Chondrocyte (in vitro differentiated cells): ENCODE data around the gene NAA10. TPM values are rescaled to one million over a fixed set of nuclear protein-coding genes. Genes with fewer than 3 reads are reported as not detected.

Experiments
- DNase-seq: peaks from one replicate; pipeline ENCODE4 v3.0.0; 2021; ENCODE audit warnings: mixed read lengths, low spot score
- H3K27ac Mint-ChIP-seq: one replicate; pipeline ENCODE4 v1.8.0; 2021; ENCODE audit warnings: mild to moderate bottlenecking, moderate library complexity, mixed read lengths; ENCODE audit not compliant: unreplicated experiment
- H3K27me3 Mint-ChIP-seq: 2 replicates; pipeline ENCODE4 v1.8.0; 2021; ENCODE audit warnings: low read depth, mixed read lengths
- H3K36me3 Mint-ChIP-seq: 2 replicates; pipeline ENCODE4 v1.8.0; 2021; ENCODE audit warnings: low read depth, mixed read lengths
- H3K4me1 Mint-ChIP-seq: 2 replicates; pipeline ENCODE4 v1.8.0; 2021; ENCODE audit warnings: low read depth, mild to moderate bottlenecking, mixed read lengths
- H3K4me3 Mint-ChIP-seq: one replicate; pipeline ENCODE4 v1.8.0; 2021; ENCODE audit warnings: mild to moderate bottlenecking, moderate library complexity, mixed read lengths; ENCODE audit not compliant: unreplicated experiment
- H3K9me3 Mint-ChIP-seq: 2 replicates; pipeline ENCODE4 v1.8.0; 2021; ENCODE audit warnings: low read depth, mixed read lengths
- CTCF ChIP-seq: fragments of 200-600 bp; sonication (generic); IDR thresholded peaks from 2 replicates; pipeline ENCODE4 v1.5.0; 2021; ENCODE audit warnings: antibody characterized with exemption, mild to moderate bottlenecking, moderate library complexity
- total RNA-seq: library from RNA; stranded (reverse); gene quantifications from 3 replicates; pipeline ENCODE4 v1.2.1, GENCODE V29; 2021

Gene NAA10
- total RNA-seq, 1 donor from 2014 or later = 89.5 TPM

DNA sequence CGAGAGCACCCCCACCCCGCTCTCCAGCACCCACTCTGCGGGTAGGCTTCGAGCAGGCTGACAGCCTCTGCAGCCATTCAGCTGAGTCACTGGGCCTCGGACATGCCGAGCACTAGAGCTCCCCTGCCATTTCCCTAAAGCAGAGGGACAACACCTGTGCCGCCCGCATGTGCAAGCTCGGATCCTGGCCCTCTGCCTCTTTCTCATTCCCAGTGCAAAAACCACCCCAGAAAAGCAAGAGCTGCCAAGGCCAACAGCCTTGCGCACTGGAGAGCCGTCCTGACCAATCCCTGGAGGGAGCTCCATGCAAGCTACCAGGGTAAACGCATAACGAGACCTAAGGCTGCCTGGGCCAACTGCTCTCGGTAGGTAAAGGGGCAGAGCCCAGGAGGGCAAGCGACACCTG is 31.4 kb upstream of the NAA10 start:
- peak overlapping the region; percentile 41 for H3K27ac Mint-ChIP-seq
- peaks cover 4% of the 10 kb centered on the region for H3K36me3 Mint-ChIP-seq
- no peak overlapping the region for H3K4me3 Mint-ChIP-seq

DNA sequence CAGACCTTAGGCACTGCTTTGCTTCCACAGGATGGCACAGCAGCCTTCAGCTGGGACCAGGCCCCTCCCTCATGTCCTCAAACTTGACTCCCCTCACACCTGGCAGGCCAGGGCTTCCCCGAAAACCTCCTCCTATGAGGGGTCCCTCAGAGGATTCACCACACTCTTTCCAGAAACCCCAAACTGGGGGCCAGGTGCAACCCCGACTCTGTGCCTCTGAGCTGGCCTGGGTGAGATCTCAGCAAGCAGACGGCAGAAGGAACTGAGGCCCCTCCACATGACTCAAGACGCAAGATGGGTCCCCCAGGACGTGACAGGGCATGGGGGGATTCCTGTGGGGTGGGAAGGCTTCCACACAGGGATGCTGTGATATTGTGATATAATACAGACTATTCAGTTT is 30.6 kb upstream of the NAA10 start:
- Mint-ChIP-seq H3K4me1 (peaks cover 39% of the 10 kb centered on the region), H3K36me3 (peaks cover 11% of the 10 kb centered on the region), H3K9me3 (no peaks in the 10 kb centered on the region), H3K27me3 (no peaks in the 10 kb centered on the region), H3K4me3 (no peak overlapping the region), H3K27ac (no peak overlapping the region)
- no peak for DNase-seq
- no peak for TF ChIP-seq CTCF

More for the DNA sequence above, 31.4 kb upstream of the NAA10 start:
- DNase-seq = no peak
- Mint-ChIP-seq H3K9me3 (no peaks in the 10 kb centered on the region), H3K27me3 (no peaks in the 10 kb centered on the region), H3K4me1 (peaks cover 39% of the 10 kb centered on the region)
- TF ChIP-seq CTCF = no peak

DNA sequence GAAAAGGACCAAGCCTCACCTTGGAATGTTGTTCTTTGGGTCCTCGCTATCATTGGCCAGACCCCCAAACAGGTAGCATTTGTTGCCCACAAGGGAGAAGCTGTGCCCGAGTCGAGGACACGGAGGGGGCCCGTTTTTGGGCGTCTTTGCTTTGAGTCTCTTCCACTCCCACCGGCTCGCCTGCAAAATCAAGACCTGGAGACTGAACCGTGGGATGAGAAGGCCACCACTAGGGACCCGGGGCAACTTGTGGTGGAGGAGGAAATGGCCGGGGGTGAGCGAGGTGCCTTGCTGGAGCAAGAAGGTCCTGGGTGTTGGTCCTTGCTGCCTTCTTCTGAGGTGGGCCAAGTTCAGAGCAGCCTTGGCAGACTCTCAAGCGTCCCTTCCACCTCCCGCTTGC is 29.3 kb upstream of the NAA10 start:
- Mint-ChIP-seq H3K27ac (no peak overlapping the region), H3K9me3 (no peaks in the 10 kb centered on the region), H3K27me3 (no peaks in the 10 kb centered on the region), H3K4me3 (no peak overlapping the region), H3K36me3 (peaks cover 16% of the 10 kb centered on the region), H3K4me1 (peaks cover 33% of the 10 kb centered on the region)
- no peak for TF ChIP-seq CTCF
- DNase-seq = no peak

DNA sequence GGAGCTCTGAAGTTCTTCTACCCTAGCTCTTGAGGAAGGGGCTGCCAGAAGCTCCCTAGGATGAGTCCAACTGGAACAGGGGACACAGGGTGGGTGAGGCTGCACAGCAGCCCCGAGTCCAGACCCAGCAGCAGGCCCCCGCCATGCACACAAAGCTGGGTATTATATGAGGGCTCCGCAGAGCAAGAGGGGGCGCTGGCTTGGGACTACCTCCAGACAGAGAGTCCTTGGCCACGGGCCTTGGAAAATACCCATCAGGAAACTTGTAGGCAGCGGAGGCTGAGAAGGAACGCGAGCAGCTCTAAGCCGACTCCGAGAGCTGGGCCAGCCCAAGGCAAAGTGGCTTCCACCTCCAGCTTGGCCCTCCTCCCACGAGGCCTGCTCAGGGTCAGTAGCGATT is 28.7 kb upstream of the NAA10 start:
- peaks cover 27% of the 10 kb centered on the region for H3K4me1 Mint-ChIP-seq
- no peak overlapping the region for H3K27ac Mint-ChIP-seq
- DNase-seq = no peak
- no peak for TF ChIP-seq CTCF
- H3K9me3 Mint-ChIP-seq = no peaks in the 10 kb centered on the region
- no peak overlapping the region for H3K4me3 Mint-ChIP-seq
- H3K36me3 Mint-ChIP-seq = peaks cover 16% of the 10 kb centered on the region
- H3K27me3 Mint-ChIP-seq = no peaks in the 10 kb centered on the region

GRCh38 chrX:153961292-153961691 is 26.5 kb upstream of the NAA10 start:
- Mint-ChIP-seq H3K27ac (no peak overlapping the region), H3K4me1 (peaks cover 5% of the 10 kb centered on the region), H3K36me3 (peaks cover 29% of the 10 kb centered on the region), H3K27me3 (no peaks in the 10 kb centered on the region), H3K4me3 (no peak overlapping the region), H3K9me3 (no peaks in the 10 kb centered on the region)
- no peak for TF ChIP-seq CTCF
- DNase-seq = no peak
